ENCODE data around the gene MYO9B.

The MYO9B gene

GRCh38 chr19:17061691-17062090 is 13.9 kb upstream of the MYO9B start:
- DNase-seq (ENCODE audit: low read depth in 3 of 3): no peak

GRCh38 chr19:17063428-17063827 is 12.1 kb upstream of the MYO9B start:
- no peak for DNase-seq (ENCODE audit: low read depth in 3 of 3)

- DNase-seq (ENCODE audit: low read depth in 3 of 3): no peak
These were observed 6.4 kb upstream of the MYO9B start for GRCh38 chr19:17069193-17069592.

- DNase-seq (ENCODE audit: low read depth in 3 of 3): no peak
These were observed 5.2 kb upstream of the MYO9B start for GRCh38 chr19:17070421-17070820.

GRCh38 chr19:17070912-17071311 is 4.7 kb upstream of the MYO9B start:
- DNase-seq (ENCODE audit: low read depth in 3 of 3): no peak

GRCh38 chr19:17073869-17074633 is 1.5 kb upstream of the MYO9B start:
- no peak for DNase-seq (ENCODE audit: low read depth in 3 of 3)

GRCh38 chr19:17074634-17075034 is 943 bp upstream of the MYO9B start:
- no peak for DNase-seq (ENCODE audit: low read depth in 3 of 3)

- peak in 2 of 3 experiments; percentile 10 to 38 for DNase-seq (ENCODE audit: low read depth in 3 of 3)
These were observed 426 bp downstream of the MYO9B start for GRCh38 chr19:17075864-17076542.

GRCh38 chr19:17076543-17076991 is 990 bp downstream of the MYO9B start:
- DNase-seq (ENCODE audit: low read depth in 3 of 3): peak in 1 of 3 experiments; percentile 39

GRCh38 chr19:17077447-17078028 is 2.0 kb downstream of the MYO9B start:
- DNase-seq (ENCODE audit: low read depth in 3 of 3): no peak

GRCh38 chr19:17078036-17078919 is 2.7 kb downstream of the MYO9B start:
- DNase-seq (ENCODE audit: low read depth in 3 of 3): no peak

- DNase-seq (ENCODE audit: low read depth in 3 of 3): no peak
These were observed 3.5 kb downstream of the MYO9B start for GRCh38 chr19:17078920-17079709.

GRCh38 chr19:17079710-17080439 is 4.3 kb downstream of the MYO9B start:
- DNase-seq (ENCODE audit: low read depth in 3 of 3): peak; percentile 48 to 73 (median 66)

GRCh38 chr19:17080440-17080801 is 4.8 kb downstream of the MYO9B start:
- DNase-seq (ENCODE audit: low read depth in 3 of 3): no peak

GRCh38 chr19:17081672-17082630 is 6.4 kb downstream of the MYO9B start:
- no peak for DNase-seq (ENCODE audit: low read depth in 3 of 3)

GRCh38 chr19:17086120-17086519 is 10.5 kb downstream of the MYO9B start:
- no peak for DNase-seq (ENCODE audit: low read depth in 3 of 3)

GRCh38 chr19:17086834-17087233 is 11.3 kb downstream of the MYO9B start:
- no peak for DNase-seq (ENCODE audit: low read depth in 3 of 3)

GRCh38 chr19:17088552-17088951 is 13.0 kb downstream of the MYO9B start:
- no peak for DNase-seq (ENCODE audit: low read depth in 3 of 3)

GRCh38 chr19:17090583-17090982 is 15.0 kb downstream of the MYO9B start:
- peak in 1 of 3 experiments; percentile 27 for DNase-seq (ENCODE audit: low read depth in 3 of 3)
